Kidney tubule cell (primary cell): ENCODE measurements around the gene TAS1R3.

Experiments
- DNase-seq: peaks from one replicate; pipeline ENCODE4 v3.0.0-alpha.2; 2018; ENCODE audit warnings: low spot score

Gene TAS1R3

GRCh38 chr1:1340185-1340584, 9.1 kb downstream of the TAS1R3 start:
- no peak for DNase-seq

- DNase-seq, result no peak
Measured at GRCh38 chr1:1340791-1341548, 9.9 kb downstream of the TAS1R3 start.

- DNase-seq, result no peak
Measured at GRCh38 chr1:1341549-1342021, 10.5 kb downstream of the TAS1R3 start.

GRCh38 chr1:1342061-1342562, 11.0 kb downstream of the TAS1R3 start:
- no peak for DNase-seq

- DNase-seq, result no peak
Measured at GRCh38 chr1:1342584-1343115, 11.6 kb downstream of the TAS1R3 start.

- DNase-seq, result no peak
Measured at GRCh38 chr1:1343811-1344421, 12.8 kb downstream of the TAS1R3 start.

GRCh38 chr1:1344655-1345361, 13.7 kb downstream of the TAS1R3 start:
- peak; percentile 95 for DNase-seq

GRCh38 chr1:1345384-1345783, 14.3 kb downstream of the TAS1R3 start:
- no peak for DNase-seq

- no peak for DNase-seq
Measured at GRCh38 chr1:1345860-1346500, 14.9 kb downstream of the TAS1R3 start.

- no peak for DNase-seq
Measured at GRCh38 chr1:1346501-1346890, 15.4 kb downstream of the TAS1R3 start.

- DNase-seq, result no peak
Measured at GRCh38 chr1:1347026-1347595, 16.0 kb downstream of the TAS1R3 start.

GRCh38 chr1:1347663-1348419, 16.8 kb downstream of the TAS1R3 start:
- DNase-seq, result peak; percentile 62

- peak; percentile 54 for DNase-seq
Measured at GRCh38 chr1:1348420-1349255, 17.6 kb downstream of the TAS1R3 start.

GRCh38 chr1:1349256-1350012, 18.4 kb downstream of the TAS1R3 start, which contains the start of gene DVL1:
Gene DVL1 (minus strand): TSS chr1:1349418. CDS start chr1:1349065, 353 bp downstream.
- DNase-seq, result peak; percentile 72

- DNase-seq, result no peak
Measured at GRCh38 chr1:1351511-1352427, 20.7 kb downstream of the TAS1R3 start.

GRCh38 chr1:1352786-1353388, 21.8 kb downstream of the TAS1R3 start:
- no peak for DNase-seq

GRCh38 chr1:1353389-1354151, 22.5 kb downstream of the TAS1R3 start:
- no peak for DNase-seq
